ENCODE results near the gene POLR1F.

DNA sequence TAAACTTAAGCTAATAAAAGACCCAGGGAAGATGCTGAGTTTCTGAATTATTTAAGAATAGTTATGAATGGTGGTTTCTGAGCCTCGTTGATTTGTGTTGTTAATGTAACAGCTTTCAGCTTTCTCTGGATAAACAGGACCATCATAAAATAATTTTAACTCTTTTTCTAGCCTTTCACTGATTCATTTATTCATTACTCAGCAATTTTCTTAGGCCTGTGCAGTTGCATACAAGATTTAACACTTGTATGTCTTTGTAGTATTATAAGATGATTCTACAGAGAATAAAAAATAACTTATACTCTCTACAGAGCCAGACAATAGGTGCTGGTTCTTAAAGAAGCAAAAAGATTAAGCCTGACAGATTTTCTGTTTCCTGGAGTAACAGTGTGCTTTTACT lies 35.2 kb upstream of the POLR1F start:
- TF ChIP-seq, protein P1, sequence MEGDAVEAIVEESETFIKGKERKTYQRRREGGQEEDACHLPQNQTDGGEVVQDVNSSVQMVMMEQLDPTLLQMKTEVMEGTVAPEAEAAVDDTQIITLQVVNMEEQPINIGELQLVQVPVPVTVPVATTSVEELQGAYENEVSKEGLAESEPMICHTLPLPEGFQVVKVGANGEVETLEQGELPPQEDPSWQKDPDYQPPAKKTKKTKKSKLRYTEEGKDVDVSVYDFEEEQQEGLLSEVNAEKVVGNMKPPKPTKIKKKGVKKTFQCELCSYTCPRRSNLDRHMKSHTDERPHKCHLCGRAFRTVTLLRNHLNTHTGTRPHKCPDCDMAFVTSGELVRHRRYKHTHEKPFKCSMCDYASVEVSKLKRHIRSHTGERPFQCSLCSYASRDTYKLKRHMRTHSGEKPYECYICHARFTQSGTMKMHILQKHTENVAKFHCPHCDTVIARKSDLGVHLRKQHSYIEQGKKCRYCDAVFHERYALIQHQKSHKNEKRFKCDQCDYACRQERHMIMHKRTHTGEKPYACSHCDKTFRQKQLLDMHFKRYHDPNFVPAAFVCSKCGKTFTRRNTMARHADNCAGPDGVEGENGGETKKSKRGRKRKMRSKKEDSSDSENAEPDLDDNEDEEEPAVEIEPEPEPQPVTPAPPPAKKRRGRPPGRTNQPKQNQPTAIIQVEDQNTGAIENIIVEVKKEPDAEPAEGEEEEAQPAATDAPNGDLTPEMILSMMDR (conservative IDR thresholded peaks at IDR 0.05; ENCODE audit: low read depth, low read length), result no peak
- TF ChIP-seq EZH2 (IDR thresholded peaks at IDR 0.05; ENCODE audit: low read length, unreplicated experiment), result no peak
